H54 (cell line): ENCODE data around the gene DRAM2.
"Not testable (repeated sequence)": the region's sequence is repeated elsewhere in the genome, so short reads cannot be mapped to it uniquely, and the experiment has no call there.

Source experiments
- DNase-seq: peaks from one replicate; pipeline ENCODE4 v3.0.0; 2011; ENCODE audit warnings: low spot score, mixed read lengths; ENCODE audit not compliant: insufficient read length
- FAIRE-seq: peaks from 3 replicates; lab custom pipeline; 2011; peaks lifted over from hg19 to GRCh38; lab: Jason Lieb, UNC
- POLR2A ChIP-seq: IDR thresholded peaks from 2 replicates; pipeline ENCODE4 v1.6.1; 2011; ENCODE audit warnings: low read depth, mild to moderate bottlenecking, low read length

Gene DRAM2

GRCh38 chr1:111129376-111129775, 10.5 kb downstream of the DRAM2 start:
- DNase-seq, result no peak
- no peak for FAIRE-seq
- TF ChIP-seq POLR2A, result no peak

GRCh38 chr1:111127923-111128643, 11.8 kb downstream of the DRAM2 start:
- TF ChIP-seq POLR2A, result no peak
- DNase-seq, result no peak
- no peak for FAIRE-seq

- DNase-seq, result no peak
- TF ChIP-seq POLR2A, result no peak
- FAIRE-seq, result peak; percentile 43
Observed at GRCh38 chr1:111126354-111126753, 13.5 kb downstream of the DRAM2 start.

DNA sequence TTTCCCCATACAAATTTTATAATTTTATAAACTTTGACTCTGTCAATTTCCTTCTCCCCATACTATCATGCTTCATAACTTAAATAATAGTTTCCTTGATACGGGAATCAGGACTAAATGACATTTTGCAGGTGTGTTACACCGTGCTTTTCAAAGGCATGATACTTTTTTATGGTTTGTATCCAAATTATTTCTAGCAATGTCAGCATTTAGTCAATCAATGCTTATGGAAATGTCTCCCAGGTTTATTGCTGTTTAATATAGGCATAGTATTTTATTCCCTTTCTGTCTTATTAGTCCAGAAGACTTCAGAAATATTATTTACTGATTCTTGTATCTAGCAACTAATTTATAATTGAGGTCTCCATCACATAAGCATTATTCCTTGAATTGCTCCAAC, 23.4 kb downstream of the DRAM2 start:
- no peak for TF ChIP-seq POLR2A
- no peak for DNase-seq
- no peak for FAIRE-seq

DNA sequence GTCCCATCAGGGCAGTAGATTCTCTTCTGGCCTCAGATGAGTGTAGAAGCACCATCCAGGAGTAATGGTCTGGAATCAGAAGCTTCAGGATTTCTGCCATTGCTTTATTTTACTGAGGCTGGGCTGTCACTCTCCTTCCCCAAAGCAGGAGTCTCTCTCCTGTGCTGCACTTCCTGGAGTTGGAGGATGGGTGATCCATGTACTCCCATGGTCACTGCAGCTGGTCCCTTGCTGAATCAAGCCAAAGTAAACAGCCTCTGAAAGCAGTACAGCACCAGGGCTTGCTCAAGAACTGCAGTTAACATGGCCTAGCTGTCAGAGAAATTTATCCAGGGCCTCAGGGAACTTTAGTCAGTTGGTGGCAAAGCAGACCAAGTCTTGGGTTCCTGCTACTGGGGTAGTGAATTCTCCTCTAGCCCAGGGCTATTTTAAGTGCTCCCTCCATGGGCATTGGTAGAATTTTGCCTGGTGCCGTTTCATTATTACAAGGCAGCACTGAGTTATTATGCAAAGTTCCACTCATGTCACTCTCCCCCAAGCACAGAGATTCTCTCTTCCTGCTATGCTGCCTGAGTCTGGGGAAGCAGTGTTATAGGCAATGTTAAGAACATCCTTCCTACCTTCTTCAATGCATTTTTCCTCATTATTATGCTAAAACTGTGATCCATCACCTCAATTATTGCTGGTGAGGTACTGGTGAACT, 29.5 kb downstream of the DRAM2 start:
- DNase-seq (no peak), FAIRE-seq (no peak)
- no peak for TF ChIP-seq POLR2A

GRCh38 chr1:111104981-111105380, 34.9 kb downstream of the DRAM2 start:
- no peak for TF ChIP-seq POLR2A
- FAIRE-seq, result no peak
- DNase-seq, result no peak

GRCh38 chr1:111101854-111102642, 37.8 kb downstream of the DRAM2 start:
- FAIRE-seq (no peak), DNase-seq (no peak)
- no peak for TF ChIP-seq POLR2A

- no peak for TF ChIP-seq POLR2A
Observed at GRCh38 chr1:111099289-111099688, 40.6 kb downstream of the DRAM2 start.

GRCh38 chr1:111097356-111098099, 42.4 kb downstream of the DRAM2 start:
- no peak for FAIRE-seq
- DNase-seq, result no peak

More at GRCh38 chr1:111099289-111099688, 40.6 kb downstream of the DRAM2 start:
- FAIRE-seq, result no peak
- no peak for DNase-seq

DNA sequence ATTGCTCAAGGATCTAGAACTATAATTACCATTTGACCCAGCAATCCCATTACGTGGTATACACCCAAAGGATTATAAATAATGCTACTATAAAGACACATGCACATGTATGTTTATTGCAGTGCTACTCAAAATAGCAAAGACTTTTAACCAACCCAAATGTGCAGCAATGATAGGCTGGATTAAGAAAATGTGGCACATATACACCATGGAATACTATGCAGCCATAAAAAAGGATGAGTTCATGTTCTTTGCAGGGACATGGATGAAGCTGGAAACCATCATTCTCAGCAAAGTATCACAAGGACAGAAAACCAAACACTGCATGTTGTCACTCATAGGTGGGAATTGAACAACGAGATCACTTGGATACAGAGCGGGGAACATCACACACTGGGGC, 44.5 kb downstream of the DRAM2 start:
- not testable (repeated sequence) for FAIRE-seq, DNase-seq

More at GRCh38 chr1:111097356-111098099, 42.4 kb downstream of the DRAM2 start:
- no peak for TF ChIP-seq POLR2A

DNA sequence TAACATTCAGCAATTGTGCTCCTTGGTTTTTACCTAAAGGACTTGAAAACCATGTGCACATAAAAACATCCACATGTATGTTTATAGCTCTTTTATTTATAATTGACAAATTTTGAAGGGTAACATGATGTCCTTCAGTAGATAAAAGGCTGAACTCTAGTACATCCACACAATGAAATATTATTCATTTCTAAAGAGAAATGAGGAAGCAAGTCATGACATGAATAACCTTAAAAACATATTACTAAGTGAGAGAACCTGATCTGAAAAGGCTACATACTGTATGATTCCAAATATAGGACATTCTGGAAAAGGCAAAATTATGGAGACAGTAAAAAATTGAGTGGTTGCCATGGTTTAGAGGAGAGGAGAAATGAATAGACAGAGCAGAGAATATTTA, 50.3 kb downstream of the DRAM2 start:
- FAIRE-seq (no peak), DNase-seq (no peak)
- no peak for TF ChIP-seq POLR2A

- DNase-seq (no peak), FAIRE-seq (no peak)
- no peak for TF ChIP-seq POLR2A
Observed at GRCh38 chr1:111085676-111086075, 54.2 kb downstream of the DRAM2 start.

GRCh38 chr1:111084999-111085398, 54.9 kb downstream of the DRAM2 start:
- DNase-seq, result no peak
- TF ChIP-seq POLR2A, result no peak
- no peak for FAIRE-seq
